ENCODE measurements around the gene IKZF5. TPM values are rescaled to one million over a fixed set of nuclear protein-coding genes. Genes with fewer than 3 reads are reported as not detected.

Gene IKZF5
- total RNA-seq, 1 experiment from 2014 or later = 17.1 TPM

DNA sequence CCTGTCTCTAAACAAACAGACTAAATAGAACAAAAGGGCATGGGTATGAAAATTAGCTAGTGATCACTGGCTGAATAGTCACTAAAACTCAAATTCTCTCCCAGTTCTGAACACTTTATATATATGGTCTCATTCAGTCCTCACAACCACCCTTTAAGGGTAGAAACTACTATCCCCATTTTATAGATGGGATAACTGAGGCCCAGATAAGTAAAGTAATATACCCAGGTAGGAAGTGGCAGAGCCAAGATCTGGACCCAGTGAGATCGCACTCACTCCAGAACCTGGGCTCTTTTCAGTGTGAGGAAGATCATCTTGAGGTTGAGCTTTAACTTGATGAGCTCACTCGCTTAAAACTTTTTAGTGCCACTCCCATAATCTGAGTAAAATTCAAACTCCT, 23.9 kb downstream of the IKZF5 start (continued):
- no peak for TF ChIP-seq YY1 (IDR thresholded peaks at IDR 0.05; ENCODE audit: extremely low read depth, insufficient replicate concordance, low read depth, low read length)
- TF ChIP-seq POLR2AphosphoS5 (IDR thresholded peaks at IDR 0.05; ENCODE audit: low read depth, low read length) = no peak

DNA sequence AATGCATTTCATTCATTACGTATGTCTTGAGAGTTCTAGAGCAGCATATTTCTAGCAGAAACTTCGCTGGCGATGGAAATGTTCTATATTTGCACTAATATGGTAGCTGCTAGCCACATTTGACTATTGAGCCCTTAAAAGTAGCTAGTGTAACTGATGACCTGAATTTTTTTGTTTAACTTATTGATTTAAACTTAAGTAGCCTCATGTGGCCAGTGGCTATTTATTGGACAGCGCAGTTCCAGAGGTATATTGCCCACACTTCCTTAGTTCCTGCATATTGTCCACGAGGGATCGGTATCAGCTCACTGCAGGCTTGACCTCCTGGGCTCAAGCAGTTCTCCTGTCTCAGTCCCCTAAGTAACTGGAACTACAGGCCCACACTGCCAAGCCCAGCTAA, 24.7 kb downstream of the IKZF5 start:
- H3K4me2 ChIP-seq (ENCODE audit: low read length) = no peak overlapping the region
- no peak for DNase-seq (ENCODE audit: low read depth, low spot score)
- RAD21 ChIA-PET (ENCODE audit: low non-redundant PET in 1 of 2, low total read pairs in 2 of 2, uncharacterized antibody in 2 of 2, unreplicated experiment in 2 of 2) = no interaction called here
- H3K79me2 ChIP-seq (ENCODE audit: insufficient read depth, low read length) = no peaks in the 10 kb centered on the region
- no peak overlapping the region for H3K4me3 ChIP-seq (replicated peaks in 1 of 2; ENCODE audit: low read depth in 1 of 2, low read length in 2 of 2)
- no peaks in the 10 kb centered on the region for H3K27me3 ChIP-seq (ENCODE audit: insufficient read depth, low read length)
- peaks cover 8 to 16% of the 10 kb centered on the region in 2 experiments; a peak in 3 of 4 replicates for H3K4me1 ChIP-seq (ENCODE audit: control insufficient read depth in 1 of 2, insufficient read depth in 2 of 2, low read length in 2 of 2)
- CTCF ChIA-PET = interaction anchor here (1.1 kb wide), 1 partner anchor 23 kb away, joined by 3 read pairs; no protein-coding TSS in a partner anchor
- no peaks in the 10 kb centered on the region for H3K9me2 ChIP-seq (ENCODE audit: insufficient read depth)
- no peaks in the 10 kb centered on the region for H3K36me3 ChIP-seq (ENCODE audit: control insufficient read depth in 1 of 2, insufficient read depth in 2 of 2, low read length in 2 of 2)
- no peak for ATAC-seq
- H2AFZ ChIP-seq (ENCODE audit: low read depth, low read length, poor library complexity, severe bottlenecking) = no peak overlapping the region
- POLR2A ChIA-PET = no interaction called here
- no TSS peak for BruUV-seq (replicated peaks)
- intact Hi-C loops (cut with micrococcal nuclease) = no loop called here
- TF ChIP-seq POLR2A (IDR thresholded peaks at IDR 0.05; ENCODE audit: borderline replicate concordance, extremely low read depth, insufficient read depth, insufficient read length) (no peak), TCF7L2 (IDR thresholded peaks at IDR 0.05; ENCODE audit: borderline replicate concordance, extremely low read depth, insufficient read depth, insufficient read length) (no peak), YY1 (IDR thresholded peaks at IDR 0.05; ENCODE audit: extremely low read depth, insufficient replicate concordance, low read depth, low read length) (no peak), RAD21 (IDR thresholded peaks at IDR 0.05; ENCODE audit: low read depth) (no peak), EZH2phosphoT487 (IDR thresholded peaks at IDR 0.05; ENCODE audit: borderline replicate concordance) (no peak)
- TF ChIP-seq, protein P1, sequence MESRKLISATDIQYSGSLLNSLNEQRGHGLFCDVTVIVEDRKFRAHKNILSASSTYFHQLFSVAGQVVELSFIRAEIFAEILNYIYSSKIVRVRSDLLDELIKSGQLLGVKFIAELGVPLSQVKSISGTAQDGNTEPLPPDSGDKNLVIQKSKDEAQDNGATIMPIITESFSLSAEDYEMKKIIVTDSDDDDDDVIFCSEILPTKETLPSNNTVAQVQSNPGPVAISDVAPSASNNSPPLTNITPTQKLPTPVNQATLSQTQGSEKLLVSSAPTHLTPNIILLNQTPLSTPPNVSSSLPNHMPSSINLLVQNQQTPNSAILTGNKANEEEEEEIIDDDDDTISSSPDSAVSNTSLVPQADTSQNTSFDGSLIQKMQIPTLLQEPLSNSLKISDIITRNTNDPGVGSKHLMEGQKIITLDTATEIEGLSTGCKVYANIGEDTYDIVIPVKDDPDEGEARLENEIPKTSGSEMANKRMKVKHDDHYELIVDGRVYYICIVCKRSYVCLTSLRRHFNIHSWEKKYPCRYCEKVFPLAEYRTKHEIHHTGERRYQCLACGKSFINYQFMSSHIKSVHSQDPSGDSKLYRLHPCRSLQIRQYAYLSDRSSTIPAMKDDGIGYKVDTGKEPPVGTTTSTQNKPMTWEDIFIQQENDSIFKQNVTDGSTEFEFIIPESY (IDR thresholded peaks at IDR 0.05; ENCODE audit: extremely low read depth, insufficient replicate concordance, low read length) = no peak
- TF ChIP-seq, protein P2, sequence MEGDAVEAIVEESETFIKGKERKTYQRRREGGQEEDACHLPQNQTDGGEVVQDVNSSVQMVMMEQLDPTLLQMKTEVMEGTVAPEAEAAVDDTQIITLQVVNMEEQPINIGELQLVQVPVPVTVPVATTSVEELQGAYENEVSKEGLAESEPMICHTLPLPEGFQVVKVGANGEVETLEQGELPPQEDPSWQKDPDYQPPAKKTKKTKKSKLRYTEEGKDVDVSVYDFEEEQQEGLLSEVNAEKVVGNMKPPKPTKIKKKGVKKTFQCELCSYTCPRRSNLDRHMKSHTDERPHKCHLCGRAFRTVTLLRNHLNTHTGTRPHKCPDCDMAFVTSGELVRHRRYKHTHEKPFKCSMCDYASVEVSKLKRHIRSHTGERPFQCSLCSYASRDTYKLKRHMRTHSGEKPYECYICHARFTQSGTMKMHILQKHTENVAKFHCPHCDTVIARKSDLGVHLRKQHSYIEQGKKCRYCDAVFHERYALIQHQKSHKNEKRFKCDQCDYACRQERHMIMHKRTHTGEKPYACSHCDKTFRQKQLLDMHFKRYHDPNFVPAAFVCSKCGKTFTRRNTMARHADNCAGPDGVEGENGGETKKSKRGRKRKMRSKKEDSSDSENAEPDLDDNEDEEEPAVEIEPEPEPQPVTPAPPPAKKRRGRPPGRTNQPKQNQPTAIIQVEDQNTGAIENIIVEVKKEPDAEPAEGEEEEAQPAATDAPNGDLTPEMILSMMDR (IDR thresholded peaks at IDR 0.05 in 2 of 3, conservative IDR thresholded peaks at IDR 0.05 in 1 of 3; ENCODE audit: borderline replicate concordance in 1 of 3, insufficient read depth in 1 of 3, low read depth in 2 of 3, low read length in 2 of 3) = no peak
- H3K9me3 ChIP-seq (ENCODE audit: control insufficient read depth in 1 of 2, insufficient read depth in 1 of 2, low read depth in 1 of 2, low read length in 2 of 2) = no peaks in the 10 kb centered on the region
- no peaks in the 10 kb centered on the region for H4K20me1 ChIP-seq (ENCODE audit: insufficient read depth)
- H3K27ac ChIP-seq (ENCODE audit: low read depth, low read length) = no peak overlapping the region
- no peak overlapping the region for H3K9ac ChIP-seq (ENCODE audit: low read length)

Measured in HCT116 (cell line).